SHP77 treated with DMSO at 0.1 percent for 48 hours (cell line): ENCODE results near the gene ABTB2.
"Not testable (repeated sequence)": the region's sequence is repeated elsewhere in the genome, so short reads cannot be mapped to it uniquely, and the experiment has no call there.

Source experiments
- DNase-seq: peaks from one replicate; lab custom pipeline; 2025; lab: John Stamatoyannopoulos, UW

The ABTB2 gene

DNA sequence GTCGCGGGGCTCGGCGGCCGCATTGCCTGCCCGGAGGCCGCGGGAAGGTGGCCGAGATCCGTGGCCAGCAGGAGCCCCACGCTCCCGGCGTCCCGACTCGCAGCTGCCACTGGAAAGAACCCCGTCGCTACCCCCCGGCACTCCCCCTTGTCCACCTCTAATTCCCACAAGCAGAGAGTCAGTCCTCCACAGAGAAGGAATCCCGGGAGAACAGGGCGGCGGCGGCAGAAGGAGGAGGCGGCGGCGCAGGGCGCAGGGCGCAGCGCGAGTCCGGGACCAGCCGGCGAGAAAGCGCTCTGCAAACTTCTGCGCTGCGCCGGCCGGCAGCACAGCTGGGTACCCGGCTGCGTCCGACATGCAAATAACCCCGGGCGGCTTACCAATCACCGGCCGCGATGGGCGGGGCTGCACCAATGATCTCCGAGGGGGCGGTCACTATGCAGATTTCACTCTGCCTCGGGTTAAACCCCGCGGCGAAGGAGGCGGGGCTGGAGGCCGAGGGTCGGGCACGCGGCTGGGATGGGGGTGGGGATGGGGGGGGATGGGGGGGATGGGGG lies at the start of gene ABTB2:
Gene ABTB2 (minus strand): TSS at position 310 of the 557 bp plus-strand sequence.
- DNase-seq, result peak; percentile 92

DNA sequence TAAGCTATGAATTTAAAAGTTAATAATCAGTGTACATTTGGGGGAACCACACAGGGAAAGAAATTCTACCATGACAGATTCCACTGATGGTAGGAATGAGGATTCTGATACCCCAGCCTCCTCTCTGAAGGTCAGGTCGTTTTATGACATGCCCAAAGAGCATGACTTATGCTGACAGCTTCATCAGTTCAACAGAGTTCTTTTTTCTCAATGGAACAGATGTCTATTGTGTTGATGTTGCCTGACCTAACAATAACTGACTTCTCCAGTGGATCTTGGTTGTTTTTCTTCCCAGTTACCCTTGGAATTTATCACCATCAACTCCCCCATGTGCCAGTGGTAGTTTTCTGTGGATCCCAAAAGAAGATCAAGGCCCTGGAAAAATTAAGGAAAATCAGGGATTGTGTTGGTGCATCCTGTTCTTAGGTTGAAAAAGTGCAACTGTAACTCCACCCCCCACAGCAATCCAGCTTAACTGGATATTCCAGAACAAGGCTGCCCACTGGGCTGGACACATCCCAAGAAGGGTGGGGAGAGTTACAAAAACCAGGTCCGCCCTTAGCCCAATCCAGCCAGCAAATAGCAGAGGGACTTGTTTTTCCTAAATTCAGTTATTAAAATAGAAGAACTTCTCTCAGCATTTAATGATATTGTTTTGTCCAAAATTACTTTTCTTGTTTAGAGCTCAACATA lies 49.5 kb upstream of the ABTB2 start:
- DNase-seq, result no peak

DNA sequence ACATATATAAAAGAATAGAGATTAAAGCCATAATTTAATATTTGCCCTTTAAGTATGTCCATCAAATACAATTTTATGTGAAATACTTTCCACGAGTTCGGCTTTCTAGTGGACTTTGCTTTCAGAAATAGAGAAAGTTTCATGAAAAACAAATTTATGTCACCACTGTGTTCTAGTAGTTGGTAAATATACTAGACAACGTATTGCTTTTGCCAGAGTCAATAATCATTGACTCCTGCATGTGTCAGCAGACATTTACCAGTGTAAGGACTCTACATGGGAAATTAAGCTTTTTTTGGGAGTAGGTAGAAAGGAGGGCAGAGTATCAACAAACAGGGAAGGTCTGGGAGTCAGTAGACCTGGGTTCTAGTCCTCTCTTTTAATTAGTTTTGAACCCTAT lies 48.6 kb upstream of the ABTB2 start:
- no peak for DNase-seq

DNA sequence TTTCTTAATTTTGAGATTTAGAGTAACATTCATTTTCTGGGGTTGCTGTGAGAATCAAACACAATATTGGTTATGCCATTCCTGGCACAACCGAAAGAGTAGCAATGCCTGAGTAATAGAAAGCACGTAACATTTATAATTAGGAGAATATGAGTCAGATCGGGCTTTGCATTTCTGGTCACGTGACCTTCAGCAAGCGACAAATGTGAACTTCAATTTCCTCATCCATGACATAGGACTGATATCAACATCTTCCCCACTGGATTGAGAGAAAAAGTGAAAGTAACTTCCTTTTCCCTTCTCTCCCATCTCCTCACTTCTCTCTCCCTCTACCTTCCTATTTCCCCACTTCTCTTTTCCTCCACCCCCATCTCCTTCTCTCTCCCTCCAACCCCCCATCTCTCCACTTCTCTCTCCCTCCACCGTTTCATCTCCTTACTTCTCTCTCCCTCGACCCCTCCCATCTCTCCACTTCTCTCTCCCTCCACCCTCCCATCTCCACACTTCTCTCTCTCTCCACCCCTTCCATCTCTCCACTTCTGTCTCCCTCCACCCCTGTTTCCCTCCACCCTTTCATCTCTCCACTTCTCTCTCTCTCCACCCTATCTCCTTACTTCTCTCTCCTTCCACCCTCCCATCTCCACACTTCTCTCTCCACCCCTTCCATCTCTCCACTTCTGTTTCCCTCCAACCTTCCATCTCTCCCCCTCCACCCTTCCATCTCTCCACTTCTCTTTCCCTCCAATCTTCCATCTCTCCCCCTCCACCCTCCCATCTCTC lies 47.5 kb upstream of the ABTB2 start:
- DNase-seq, result no peak

DNA sequence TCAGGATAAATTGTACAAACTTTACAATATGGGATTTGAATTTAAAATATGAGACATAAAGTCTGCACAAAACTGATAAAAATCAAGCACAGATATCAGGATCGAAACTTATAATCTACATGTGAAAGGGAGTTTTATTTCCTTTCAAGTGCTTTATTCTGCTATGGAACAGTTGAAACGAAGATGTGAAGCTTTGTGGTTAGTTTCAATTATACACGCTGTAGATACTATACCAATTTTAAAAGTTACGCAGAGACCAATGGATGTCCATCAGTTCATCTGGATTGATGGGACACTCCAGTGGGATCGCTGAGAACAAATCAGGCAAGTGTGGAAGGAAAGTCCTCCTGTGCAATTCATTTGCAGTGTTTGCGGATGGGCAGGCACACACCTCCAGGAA lies 46.5 kb upstream of the ABTB2 start:
- DNase-seq, result no peak

DNA sequence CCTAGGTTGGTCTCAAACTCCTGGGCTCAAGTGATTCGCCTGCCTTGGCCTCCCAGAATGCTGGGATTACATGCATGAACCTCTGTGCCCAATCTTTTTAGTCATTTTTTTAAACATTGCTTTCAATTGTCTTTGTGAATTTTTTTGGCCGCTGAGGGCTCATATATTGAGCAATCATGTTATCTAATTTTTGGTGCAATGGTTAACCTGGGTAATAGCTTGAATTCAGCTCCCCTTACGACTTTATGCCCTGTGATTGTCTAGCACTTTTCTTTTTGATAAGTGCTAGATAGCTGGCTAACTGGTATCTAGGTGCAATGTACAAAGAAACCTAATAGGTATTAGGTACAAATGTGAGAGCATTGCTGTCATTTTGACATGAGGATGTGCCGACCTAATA lies 45.6 kb upstream of the ABTB2 start:
- DNase-seq, result no peak

DNA sequence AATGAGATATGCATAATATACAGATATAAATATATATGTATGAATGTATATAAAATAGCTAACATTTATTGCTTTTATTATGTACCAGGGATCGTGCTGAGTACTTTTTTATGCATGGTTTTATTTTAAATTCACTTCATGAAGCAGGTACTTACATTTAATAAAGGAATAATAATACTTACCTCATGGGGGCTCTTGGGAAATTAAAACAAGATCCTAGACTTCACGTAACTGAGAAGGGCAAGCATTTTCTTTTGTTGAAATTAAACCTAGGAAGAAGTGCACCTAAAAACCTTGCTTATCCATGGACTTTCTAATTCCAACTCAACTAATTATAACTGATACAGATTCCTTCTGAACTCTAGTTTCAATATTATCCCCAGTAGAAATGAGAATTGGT lies 40.0 kb upstream of the ABTB2 start:
- DNase-seq, result no peak

DNA sequence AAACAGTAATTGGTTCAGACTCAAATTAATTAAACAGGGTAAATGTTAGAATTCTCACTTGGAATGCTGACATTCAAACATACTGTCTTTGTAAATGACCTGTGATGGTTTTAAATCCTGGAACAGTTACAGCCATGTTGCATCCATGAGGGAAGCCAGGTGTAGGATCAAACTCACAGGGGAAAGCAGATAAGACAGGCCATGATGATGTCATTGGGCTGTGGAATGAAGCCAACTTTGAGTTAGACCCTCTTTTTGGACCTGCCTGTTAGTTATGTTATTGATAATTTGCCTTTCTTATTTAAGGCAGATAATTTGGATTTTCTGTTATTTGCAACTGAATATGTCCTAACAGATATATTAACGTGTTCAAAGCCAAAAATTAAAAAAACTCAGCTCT lies 39.3 kb upstream of the ABTB2 start:
- no peak for DNase-seq

DNA sequence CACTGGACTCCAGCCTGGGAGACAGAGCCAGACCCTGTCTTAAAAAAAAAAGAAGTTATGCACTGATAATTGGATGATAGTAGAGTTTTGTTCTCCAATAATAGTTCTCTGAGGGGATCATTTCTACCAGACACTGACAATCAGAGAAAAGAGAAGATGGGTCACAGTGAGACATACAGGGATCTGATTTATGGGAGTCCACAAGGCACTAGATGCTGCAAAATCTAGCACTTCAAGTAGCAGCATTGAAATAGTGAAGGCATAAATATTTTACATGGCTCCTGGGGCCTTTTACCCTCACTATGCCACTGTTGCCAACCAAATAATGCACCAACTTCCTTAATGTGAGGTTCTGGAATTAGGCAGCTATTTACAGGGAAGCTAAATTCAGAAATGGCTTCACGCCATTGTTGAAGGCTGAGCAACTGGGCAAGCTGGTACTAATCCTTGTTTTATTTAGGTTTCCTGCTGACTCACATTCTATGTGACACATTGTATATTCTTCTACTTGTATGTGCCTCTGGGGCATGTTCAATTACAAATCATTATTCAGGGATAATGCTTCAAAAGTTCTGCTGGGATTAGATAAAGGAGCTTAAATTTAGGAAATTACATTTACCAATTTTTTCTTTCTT lies 38.2 kb upstream of the ABTB2 start:
- no peak for DNase-seq

DNA sequence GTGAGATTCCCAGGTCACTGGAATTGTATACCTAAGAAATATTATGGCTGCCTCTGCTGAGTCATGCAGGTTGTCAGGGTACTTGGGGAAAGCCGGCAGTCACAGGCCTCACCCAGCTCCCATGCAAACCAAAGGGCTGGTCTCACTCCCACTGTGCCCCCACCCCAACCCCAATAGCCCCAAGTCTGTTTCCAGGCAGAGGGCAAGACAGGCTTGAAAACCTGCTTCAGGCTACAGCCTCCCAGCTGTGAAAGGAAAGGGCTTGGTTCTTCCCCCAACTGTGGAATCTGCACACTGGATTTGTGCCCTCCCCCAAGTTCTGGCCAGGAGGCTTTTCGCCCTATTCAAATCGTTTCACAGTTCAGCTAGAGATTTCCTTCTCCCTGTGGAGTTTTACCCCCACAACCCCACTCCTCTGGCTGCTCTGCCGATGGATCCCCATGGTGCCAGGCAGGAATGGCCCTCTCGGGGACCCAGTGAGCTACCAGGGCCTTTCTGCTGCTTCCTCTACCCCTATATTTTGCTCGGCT lies 37.0 kb upstream of the ABTB2 start:
- no peak for DNase-seq

DNA sequence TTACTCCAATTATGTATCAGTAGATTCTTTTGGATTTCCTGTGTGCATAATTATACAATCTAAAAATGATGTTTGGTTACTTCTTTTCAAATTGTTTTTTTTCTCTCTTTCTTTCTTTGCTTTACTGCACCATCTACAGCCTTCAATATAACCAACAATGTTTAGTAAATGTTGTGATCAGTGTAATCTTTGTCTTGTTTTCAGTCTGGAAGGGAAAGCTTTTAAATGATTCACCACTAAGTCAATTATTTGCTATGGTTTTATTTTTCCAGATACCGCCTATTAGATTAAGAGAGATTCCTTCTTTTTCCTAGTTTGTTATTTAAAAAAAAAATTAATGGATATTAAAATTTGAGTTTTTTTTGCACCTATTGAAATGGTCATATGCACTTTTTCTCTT lies 29.8 kb upstream of the ABTB2 start:
- DNase-seq, result no peak

DNA sequence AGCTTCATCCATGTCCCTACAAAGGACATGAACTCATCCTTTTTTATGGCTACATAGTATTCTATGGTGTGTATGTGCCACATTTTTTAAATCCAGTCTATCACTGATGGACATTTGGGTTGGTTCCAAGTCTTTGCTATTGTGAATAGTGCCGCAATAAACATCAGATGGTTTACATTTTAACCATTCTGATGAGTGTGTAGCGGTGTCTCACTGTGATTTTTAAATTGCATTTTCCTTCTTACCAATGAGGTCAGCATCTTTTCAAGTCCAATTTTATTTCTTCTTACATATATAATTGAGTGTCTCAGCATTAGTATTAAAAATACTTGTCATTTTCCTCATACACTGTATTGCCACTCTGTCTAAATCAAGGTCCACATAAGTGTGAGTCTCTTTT lies 28.5 kb upstream of the ABTB2 start:
- not testable (repeated sequence) for DNase-seq

DNA sequence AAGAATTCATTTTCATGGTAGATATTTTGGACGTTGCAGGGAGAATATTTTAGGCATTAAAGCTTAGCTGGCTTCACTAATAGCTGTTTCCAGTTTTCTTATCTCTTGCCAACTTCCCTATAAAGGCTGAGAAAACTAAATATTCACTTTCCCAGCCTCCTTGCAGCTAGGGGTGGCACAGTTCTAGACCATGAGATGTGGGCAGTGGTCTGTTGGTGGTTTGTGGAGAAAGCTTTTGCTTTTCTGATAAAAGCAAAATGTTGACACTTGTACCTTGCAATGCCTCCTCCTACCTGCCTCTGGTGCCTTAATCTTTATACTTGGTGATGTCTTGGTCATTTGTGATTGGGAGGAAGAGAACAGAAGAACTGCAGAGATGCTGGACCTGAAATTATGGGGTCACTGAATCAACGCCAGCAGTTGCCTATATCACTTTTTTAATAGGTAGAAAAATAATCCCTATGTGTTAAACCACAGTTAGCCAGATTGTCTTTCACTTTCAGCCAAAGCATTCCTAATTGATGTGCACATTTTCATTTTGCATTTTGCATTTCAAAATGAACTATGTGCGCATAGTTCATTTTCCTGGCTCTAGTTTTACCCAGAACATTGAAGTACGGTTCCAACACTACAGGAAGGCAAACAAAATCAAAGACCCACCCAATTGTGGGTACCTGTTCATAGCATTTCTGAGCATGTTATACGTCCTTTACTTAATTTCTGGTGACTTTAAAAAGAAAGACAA lies 24.9 kb upstream of the ABTB2 start:
- no peak for DNase-seq

DNA sequence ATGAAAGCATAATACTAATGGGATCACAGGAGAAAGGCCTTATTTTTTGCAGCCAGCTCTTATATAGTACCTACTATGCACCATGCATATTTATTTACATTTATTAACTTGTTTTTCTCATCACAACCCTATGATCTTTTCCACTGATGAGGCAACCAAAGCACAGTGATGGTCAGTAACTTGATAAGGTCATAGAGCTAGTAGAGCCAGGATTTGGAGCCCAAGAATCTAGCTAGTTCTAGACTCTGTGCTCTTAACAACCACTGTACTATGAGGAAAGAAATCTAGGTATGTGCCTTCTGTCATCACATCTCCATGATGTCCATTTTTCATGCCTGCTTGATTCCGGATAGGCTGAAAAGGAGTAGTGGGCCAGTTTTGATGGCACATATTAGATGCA lies 24.0 kb upstream of the ABTB2 start:
- no peak for DNase-seq

DNA sequence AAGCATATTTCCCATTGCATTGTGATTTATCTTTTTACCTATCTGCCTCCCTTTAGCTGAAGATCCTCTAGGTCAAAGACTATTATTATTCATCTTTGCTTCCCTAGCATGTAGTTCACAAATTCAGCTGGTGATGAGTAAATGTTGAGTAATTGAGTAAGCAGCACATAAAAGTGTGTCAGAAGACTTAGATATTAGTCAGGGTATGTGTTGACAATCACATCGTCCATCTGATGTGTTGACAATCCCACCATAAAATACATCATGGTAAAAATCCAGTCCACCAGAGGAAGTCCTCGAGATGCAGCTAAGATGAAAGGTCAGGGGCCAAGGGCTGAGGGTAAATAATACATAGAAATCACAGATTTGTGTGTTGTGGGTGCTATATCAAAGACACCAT lies 22.9 kb upstream of the ABTB2 start:
- DNase-seq, result no peak

DNA sequence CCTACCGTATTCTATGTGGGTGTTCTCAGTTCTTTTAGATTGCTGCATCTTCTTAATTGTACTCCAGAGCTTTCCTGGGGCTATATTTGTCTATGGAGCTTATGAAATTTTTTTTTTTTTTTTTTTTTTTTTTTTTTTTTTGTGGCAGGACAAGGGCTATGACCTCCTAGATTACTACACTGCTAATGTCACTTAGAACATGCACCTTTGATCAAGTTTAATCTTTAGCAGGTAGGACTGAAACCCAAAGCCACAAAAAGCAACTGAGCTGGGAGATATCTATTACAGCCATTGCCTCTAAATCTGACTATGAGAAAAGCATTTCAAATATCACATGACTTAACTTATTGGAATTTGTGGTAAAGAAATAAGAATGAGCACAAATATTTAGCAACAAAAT lies 21.7 kb upstream of the ABTB2 start:
- no peak for DNase-seq

DNA sequence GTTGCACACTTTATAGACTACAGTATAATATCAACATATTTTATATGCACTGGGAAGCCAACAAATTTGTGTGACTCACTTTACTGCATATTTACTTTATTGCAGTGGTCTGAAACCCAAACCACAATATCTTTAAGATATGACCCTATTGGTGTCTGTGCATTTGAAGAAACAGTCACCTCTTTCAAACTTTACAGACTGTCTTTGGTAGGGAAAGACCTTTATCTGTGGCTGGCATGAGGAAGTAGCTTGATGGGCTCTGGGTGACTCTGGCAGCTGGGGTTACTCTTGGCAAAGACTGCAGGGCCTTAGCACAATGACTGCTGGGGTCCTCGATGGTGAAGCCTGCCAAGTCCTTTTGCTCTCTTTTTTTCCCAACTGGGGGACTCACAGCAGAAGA lies 21.3 kb upstream of the ABTB2 start:
- DNase-seq, result no peak

DNA sequence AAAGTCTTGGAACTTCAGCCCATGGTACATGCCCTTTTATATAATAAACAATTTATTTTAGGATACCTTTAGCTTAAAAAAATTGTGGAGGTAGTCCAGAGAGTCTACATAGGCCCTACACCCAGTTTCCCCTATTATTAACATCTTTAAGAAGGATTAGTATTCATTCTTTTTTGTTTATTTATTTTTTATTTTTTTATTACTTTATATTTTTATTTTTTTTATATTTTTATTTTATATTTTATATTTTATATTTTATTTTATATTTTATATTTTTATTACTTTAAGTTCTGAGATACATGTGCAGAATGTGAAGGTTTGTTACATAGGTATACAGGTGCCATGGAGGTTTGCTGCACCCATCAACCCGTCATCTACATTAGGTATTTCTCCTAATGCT lies 15.9 kb upstream of the ABTB2 start:
- no peak for DNase-seq

DNA sequence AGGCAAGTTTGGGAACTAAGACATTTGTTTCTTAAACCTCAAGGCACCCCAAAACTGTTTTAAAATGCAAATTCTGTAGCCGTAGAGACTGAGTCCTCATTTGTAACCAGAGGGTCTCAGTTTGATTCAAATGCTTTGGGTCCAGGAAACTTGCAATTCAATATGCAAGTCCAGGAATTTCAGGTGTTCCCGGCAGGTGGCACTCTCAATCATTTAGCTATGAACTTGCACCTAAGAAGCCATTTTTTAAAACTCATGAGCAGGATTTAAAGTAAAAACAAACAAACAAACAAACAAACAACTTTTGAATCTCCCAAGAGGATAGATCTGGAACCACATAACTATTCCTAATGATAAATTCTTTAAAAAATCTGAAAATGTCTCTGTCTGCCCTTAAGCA lies 8.7 kb upstream of the ABTB2 start:
- DNase-seq, result peak; percentile 25

DNA sequence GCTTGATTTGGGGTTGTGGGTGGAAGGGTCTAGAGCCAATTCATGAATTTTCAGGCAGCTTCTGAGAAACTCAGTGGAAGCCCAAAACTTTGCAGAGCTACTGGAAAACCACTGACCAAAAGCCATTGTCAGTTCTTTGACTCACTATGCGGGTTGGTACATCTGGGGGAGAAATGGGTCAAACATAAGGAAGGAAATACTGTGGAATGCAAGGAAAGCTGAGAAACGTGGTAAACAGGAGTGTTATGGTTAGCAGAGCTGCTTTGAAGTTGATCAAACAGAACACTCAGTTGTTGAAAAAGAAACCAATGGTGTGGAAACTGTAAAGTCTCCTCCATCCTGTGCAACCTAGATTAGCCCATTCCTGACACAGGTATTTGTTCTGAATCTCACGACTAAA lies 6.3 kb upstream of the ABTB2 start:
- no peak for DNase-seq

DNA sequence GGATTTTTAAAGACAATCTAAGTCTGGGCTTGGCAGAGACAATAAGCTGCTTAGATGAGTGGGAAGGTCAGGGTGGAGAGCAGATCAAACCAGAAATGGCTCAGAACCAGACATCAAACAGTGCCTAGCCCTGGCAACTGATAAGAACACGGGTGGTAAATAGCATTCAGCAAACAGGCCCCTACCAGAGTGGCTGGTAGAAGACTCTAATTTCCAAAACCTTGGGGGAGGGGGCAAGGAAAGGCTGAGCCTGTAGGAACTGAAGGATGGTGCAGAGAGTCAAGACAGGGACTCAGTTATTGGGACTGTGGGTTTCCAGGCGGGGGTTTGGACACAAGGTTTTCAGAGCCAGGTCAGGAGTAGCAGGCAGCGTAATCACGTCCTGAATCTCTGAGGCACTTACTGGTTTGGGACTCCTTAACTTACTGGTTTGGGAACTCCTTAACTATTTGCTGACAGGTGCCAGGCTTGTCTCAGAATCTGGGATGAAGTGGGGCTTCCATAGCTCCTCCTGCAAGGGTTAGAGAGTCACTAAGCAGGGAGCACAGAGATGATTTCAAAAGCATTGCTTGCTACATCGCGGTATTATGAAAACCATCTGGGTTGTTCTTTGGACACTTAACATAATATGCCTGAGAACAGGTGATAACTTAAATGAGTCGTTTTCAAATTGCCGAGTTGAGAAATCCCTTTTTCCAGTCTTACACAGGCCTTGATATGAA lies 5.7 kb upstream of the ABTB2 start:
- no peak for DNase-seq
